GM18907 (cell line): ENCODE results near the gene PCDHGA1.

ENCODE experiments used
- ATAC-seq: cut with Tn5 transposase; IDR thresholded peaks from one replicate; pipeline ENCODE4 v1.9.1; 2021; ENCODE audit warnings: mild to moderate bottlenecking, moderate library complexity; ENCODE audit not compliant: unreplicated experiment

Gene PCDHGA1

GRCh38 chr5:141511771-141512325 is 181.5 kb downstream of the PCDHGA1 start:
- ATAC-seq: no peak

- ATAC-seq: peak; percentile 19
Observed at GRCh38 chr5:141512390-141512910, 182.1 kb downstream of the PCDHGA1 start.

GRCh38 chr5:141512911-141513626 is 182.8 kb downstream of the PCDHGA1 start:
- no peak for ATAC-seq

GRCh38 chr5:141513627-141514329 is 183.5 kb downstream of the PCDHGA1 start:
- ATAC-seq: peak; percentile 33

GRCh38 chr5:141514330-141515133 is 184.2 kb downstream of the PCDHGA1 start:
- peak; percentile 18 for ATAC-seq

GRCh38 chr5:141515141-141515540 is 184.8 kb downstream of the PCDHGA1 start:
- no peak for ATAC-seq

GRCh38 chr5:141515946-141516671 is 185.8 kb downstream of the PCDHGA1 start:
- no peak for ATAC-seq

- no peak for ATAC-seq
Observed at GRCh38 chr5:141516672-141517025, 186.3 kb downstream of the PCDHGA1 start.

- no peak for ATAC-seq
Observed at GRCh38 chr5:141517312-141517711, 187.0 kb downstream of the PCDHGA1 start.

- ATAC-seq: no peak
Observed at GRCh38 chr5:141517880-141518617, 187.7 kb downstream of the PCDHGA1 start.

GRCh38 chr5:141518618-141519015 is 188.3 kb downstream of the PCDHGA1 start:
- no peak for ATAC-seq

- ATAC-seq: no peak
Observed at GRCh38 chr5:141519605-141520565, 189.6 kb downstream of the PCDHGA1 start.

- ATAC-seq: no peak
Observed at GRCh38 chr5:141521244-141521781, 191.0 kb downstream of the PCDHGA1 start.

- no peak for ATAC-seq
Observed at GRCh38 chr5:141522301-141522700, 192.0 kb downstream of the PCDHGA1 start.

GRCh38 chr5:141523991-141524390 is 193.7 kb downstream of the PCDHGA1 start:
- no peak for ATAC-seq

- peak; percentile 79 for ATAC-seq
Observed at GRCh38 chr5:141524604-141525597, 194.6 kb downstream of the PCDHGA1 start.

- no peak for ATAC-seq
Observed at GRCh38 chr5:141525653-141526052, 195.3 kb downstream of the PCDHGA1 start.
